Smooth muscle cell (in vitro differentiated cells): Measurements from ENCODE around the gene SETD6. TPM values are rescaled to one million over a fixed set of nuclear protein-coding genes. Genes with fewer than 3 reads are reported as not detected.

Source experiments
- DNase-seq: peaks from one replicate; lab custom pipeline; 2025; ENCODE audit not compliant: unreplicated experiment; lab: John Stamatoyannopoulos, UW
- H2AFZ ChIP-seq: fragments of 200-600 bp; sonication (generic); 2 replicates; pipeline ENCODE4 v1.6.0; 2016; ENCODE audit warnings: antibody characterized with exemption, low read depth, mild to moderate bottlenecking
- H3F3A ChIP-seq: fragments of 200-600 bp; sonication (generic); 2 replicates; pipeline ENCODE4 v1.6.0; 2017; ENCODE audit warnings: antibody characterized with exemption, low read depth
- H3K27ac ChIP-seq: fragments of 200-600 bp; sonication (generic); 2 replicates; pipeline ENCODE4 v1.5.1; 2016; ENCODE audit warnings: low read depth, mild to moderate bottlenecking
- H3K27me3 ChIP-seq: fragments of 200-600 bp; sonication (generic); 2 replicates; pipeline ENCODE4 v1.6.1; 2016; ENCODE audit warnings: low read depth, mild to moderate bottlenecking
- H3K36me3 ChIP-seq: fragments of 200-600 bp; sonication (generic); 2 replicates; pipeline ENCODE4 v1.5.1; 2016; ENCODE audit warnings: low read depth
- H3K4me1 ChIP-seq: fragments of 200-600 bp; sonication (generic); 2 replicates; pipeline ENCODE4 v1.5.1; 2016; ENCODE audit warnings: low read depth
- H3K4me2 ChIP-seq: fragments of 200-600 bp; sonication (generic); 2 replicates; pipeline ENCODE4 v1.6.0; 2016; ENCODE audit warnings: mild to moderate bottlenecking
- H3K4me3 ChIP-seq: fragments of 200-600 bp; sonication (generic); 2 replicates; pipeline ENCODE4 v1.5.1; 2016; ENCODE audit warnings: mild to moderate bottlenecking
- H3K79me2 ChIP-seq: fragments of 200-600 bp; sonication (generic); 2 replicates; pipeline ENCODE4 v1.6.0; 2016; ENCODE audit warnings: low read depth, mild to moderate bottlenecking
- H3K9ac ChIP-seq: fragments of 200-600 bp; sonication (generic); 2 replicates; pipeline ENCODE4 v1.6.0; 2016; ENCODE audit warnings: low read depth
- H3K9me3 ChIP-seq: fragments of 200-600 bp; sonication (generic); replicated peaks from 2 replicates; pipeline ENCODE4 v1.5.1; 2016; ENCODE audit warnings: low read depth
- H4K20me1 ChIP-seq: fragments of 200-600 bp; sonication (generic); 2 replicates; pipeline ENCODE4 v1.6.0; 2016; ENCODE audit warnings: low read depth
- CTCF ChIP-seq: fragments of 200-600 bp; sonication (generic); IDR thresholded peaks from 2 replicates; pipeline ENCODE4 v1.5.1; 2017; ENCODE audit warnings: borderline replicate concordance, mild to moderate bottlenecking, antibody characterized with exemption; ENCODE audit not compliant: insufficient read depth, poor library complexity, severe bottlenecking
- WGBS: methylation state at CpG from one replicate; pipeline ENCODE4 v1.1.7; 2016; ENCODE audit warnings: low lambda C conversion rate; 5-methylcytosine and 5-hydroxymethylcytosine counted together
- polyA plus RNA-seq: library from polyadenylated mRNA; unstranded; fragments of >200 nt; fragmentation: Nextera tagmentation; extraction: Ambion mirVana; gene quantifications from 2 replicates; pipeline ENCODE4 v1.2.1, GENCODE V29; 2016
- total RNA-seq: library from RNA; depleted of rRNA; stranded (reverse); fragments of >200 nt; gene quantifications from 2 replicates; pipeline ENCODE4 v1.2.3, GENCODE V29; 2014

Gene SETD6
- total and polyA plus RNA-seq, 2 experiments from 2014 or later, result 6.8 to 8.4 TPM

- DNase-seq, result no peak
- Histone ChIP-seq H3K9ac (peak overlapping the region; percentile 54), H3K27ac (no peak overlapping the region), H3K4me2 (no peak overlapping the region), H3K9me3 (no peaks in the 10 kb centered on the region), H3K36me3 (no peaks in the 10 kb centered on the region), H4K20me1 (no peaks in the 10 kb centered on the region), H3K27me3 (no peaks in the 10 kb centered on the region), H3F3A (no peaks in the 10 kb centered on the region), H3K4me1 (peaks cover 8% of the 10 kb centered on the region), H3K4me3 (no peak overlapping the region), H3K79me2 (no peaks in the 10 kb centered on the region), H2AFZ (no peak overlapping the region)
- WGBS, result 75% methylated on average over 23 of the region's 24 CpGs
- TF ChIP-seq CTCF, result no peak
Measured at GRCh38 chr16:58495521-58496331, 19.6 kb upstream of the SETD6 start.

GRCh38 chr16:58497468-58497867, 17.8 kb upstream of the SETD6 start:
- H3K4me2 ChIP-seq, result no peak overlapping the region
- no peaks in the 10 kb centered on the region for H3K9me3 ChIP-seq
- H3K36me3 ChIP-seq, result no peaks in the 10 kb centered on the region
- no peak for TF ChIP-seq CTCF
- no peak overlapping the region for H3K9ac ChIP-seq
- H4K20me1 ChIP-seq, result no peaks in the 10 kb centered on the region
- H3K4me1 ChIP-seq, result peaks cover 16% of the 10 kb centered on the region
- no peak overlapping the region for H3K27ac ChIP-seq
- 86% methylated on average over 2 of the region's 2 CpGs for WGBS
- H3F3A ChIP-seq, result no peaks in the 10 kb centered on the region
- no peak for DNase-seq
- no peak overlapping the region for H3K4me3 ChIP-seq
- H2AFZ ChIP-seq, result no peak overlapping the region
- H3K79me2 ChIP-seq, result no peaks in the 10 kb centered on the region
- no peaks in the 10 kb centered on the region for H3K27me3 ChIP-seq

- no peaks in the 10 kb centered on the region for H3F3A ChIP-seq
- H4K20me1 ChIP-seq, result no peaks in the 10 kb centered on the region
- no peak for TF ChIP-seq CTCF
- no peak overlapping the region for H3K27ac ChIP-seq
- no peak overlapping the region for H3K9ac ChIP-seq
- WGBS, result 83% methylated on average over 5 of the region's 5 CpGs
- H3K79me2 ChIP-seq, result no peaks in the 10 kb centered on the region
- no peaks in the 10 kb centered on the region for H3K27me3 ChIP-seq
- H3K9me3 ChIP-seq, result no peaks in the 10 kb centered on the region
- peaks cover 16% of the 10 kb centered on the region for H3K4me1 ChIP-seq
- no peak for DNase-seq
- H3K4me2 ChIP-seq, result no peak overlapping the region
- no peaks in the 10 kb centered on the region for H3K36me3 ChIP-seq
- H3K4me3 ChIP-seq, result no peak overlapping the region
- H2AFZ ChIP-seq, result no peak overlapping the region
Measured at GRCh38 chr16:58497935-58498334, 17.4 kb upstream of the SETD6 start.
